Testis (tissue), 2 donors: ENCODE results near the gene CASP2.

Experiments used
- POLR2A ChIP-seq: fragments of 450-650 bp; IDR thresholded peaks from one replicate; pipeline ENCODE4 v1.6.1; 2017; ENCODE audit warnings: antibody characterized with exemption, mild to moderate bottlenecking, moderate library complexity
- TF ChIP-seq, protein P1 (sequence below), 3 experiments: fragments of 450-650 bp in 2 of 3; fragments of 200-600 bp in 1 of 3; sonication (generic) in 1 of 3; IDR thresholded peaks; one replicate each; pipeline ENCODE4 v1.5.1; 2016 to 2019; ENCODE audit warnings: antibody characterized with exemption in 3 of 3, mild to moderate bottlenecking in 2 of 3, moderate library complexity in 1 of 3

DNA sequence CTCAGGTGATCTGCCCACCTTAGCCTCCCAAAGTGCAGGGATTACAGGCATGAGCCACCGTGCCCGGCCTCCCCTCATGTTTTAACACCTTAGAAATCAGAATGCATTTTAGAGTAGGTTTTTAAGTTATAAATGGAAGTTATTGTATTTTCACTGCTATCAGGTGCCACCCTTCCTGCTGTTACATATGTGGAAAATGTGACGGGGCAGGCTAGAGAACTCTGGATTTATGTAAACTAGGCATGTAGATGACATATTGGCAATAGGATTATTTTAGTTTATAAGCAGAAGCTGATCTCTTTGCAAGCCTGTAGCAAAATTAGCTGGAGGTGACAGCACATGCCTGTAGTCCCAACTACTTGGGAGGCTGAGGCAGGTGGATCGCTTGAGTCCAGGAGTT is 2.1 kb downstream of the CASP2 start:
- TF ChIP-seq, protein P1, sequence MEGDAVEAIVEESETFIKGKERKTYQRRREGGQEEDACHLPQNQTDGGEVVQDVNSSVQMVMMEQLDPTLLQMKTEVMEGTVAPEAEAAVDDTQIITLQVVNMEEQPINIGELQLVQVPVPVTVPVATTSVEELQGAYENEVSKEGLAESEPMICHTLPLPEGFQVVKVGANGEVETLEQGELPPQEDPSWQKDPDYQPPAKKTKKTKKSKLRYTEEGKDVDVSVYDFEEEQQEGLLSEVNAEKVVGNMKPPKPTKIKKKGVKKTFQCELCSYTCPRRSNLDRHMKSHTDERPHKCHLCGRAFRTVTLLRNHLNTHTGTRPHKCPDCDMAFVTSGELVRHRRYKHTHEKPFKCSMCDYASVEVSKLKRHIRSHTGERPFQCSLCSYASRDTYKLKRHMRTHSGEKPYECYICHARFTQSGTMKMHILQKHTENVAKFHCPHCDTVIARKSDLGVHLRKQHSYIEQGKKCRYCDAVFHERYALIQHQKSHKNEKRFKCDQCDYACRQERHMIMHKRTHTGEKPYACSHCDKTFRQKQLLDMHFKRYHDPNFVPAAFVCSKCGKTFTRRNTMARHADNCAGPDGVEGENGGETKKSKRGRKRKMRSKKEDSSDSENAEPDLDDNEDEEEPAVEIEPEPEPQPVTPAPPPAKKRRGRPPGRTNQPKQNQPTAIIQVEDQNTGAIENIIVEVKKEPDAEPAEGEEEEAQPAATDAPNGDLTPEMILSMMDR (IDR thresholded peaks at IDR 0.05): no peak
- no peak for TF ChIP-seq POLR2A
